Lower lobe of right lung (tissue), 2 donors: ENCODE measurements around the gene HHLA2. TPM values are rescaled to one million over a fixed set of nuclear protein-coding genes. Genes with fewer than 3 reads are reported as not detected.

Experiments
- ATAC-seq, 2 donors: fragments of 200-7000 bp; cut with Tn5 transposase; one replicate each; pipeline ENCODE4 v1.9.1; 2020 to 2022; ENCODE audit warnings: mild to moderate bottlenecking in 2 of 2, moderate library complexity in 2 of 2
- DNase-seq: peaks from one replicate; pipeline ENCODE4 v3.0.0-alpha.2; 2020
- H3K27ac ChIP-seq: fragments of 200-600 bp; one replicate; pipeline ENCODE4 v1.8.0; 2022
- H3K27me3 ChIP-seq: fragments of 200-600 bp; one replicate; pipeline ENCODE4 v1.8.0; 2022; ENCODE audit warnings: low read depth
- H3K36me3 ChIP-seq: fragments of 200-600 bp; one replicate; pipeline ENCODE4 v1.8.0; 2022; ENCODE audit warnings: mild to moderate bottlenecking
- H3K4me1 ChIP-seq: fragments of 200-600 bp; one replicate; pipeline ENCODE4 v1.8.0; 2022
- H3K4me3 ChIP-seq: fragments of 200-600 bp; one replicate; pipeline ENCODE4 v1.8.0; 2022; ENCODE audit warnings: mild to moderate bottlenecking
- H3K9me3 ChIP-seq: fragments of 200-600 bp; one replicate; pipeline ENCODE4 v1.8.0; 2022
- CTCF ChIP-seq: fragments of 200-600 bp; IDR thresholded peaks from one replicate; pipeline ENCODE4 v1.8.0; 2022; ENCODE audit warnings: antibody characterized with exemption, mild to moderate bottlenecking
- intact Hi-C: fragments of 100-400 bp; cut with DNase I; formaldehyde crosslinking; loops from one replicate; pipeline ENCODE4 v1.11.0; 2022
- total RNA-seq: library from RNA; stranded (reverse); fragmentation: NEBNext Ultra II Directional; extraction: Animal tissue kit (Norgen Biotek cat#: 25700); gene quantifications from one replicate; pipeline ENCODE4 v1.2.1, GENCODE V29; 2021
- donor health status: DM: no; HTN: yes; CAD: no; lungs with severe emphysema.

The HHLA2 gene
- total RNA-seq, 1 donor from 2014 or later: 4.9 TPM

GRCh38 chr3:108343491-108343890 is 47.1 kb downstream of the HHLA2 start:
- H3K36me3 ChIP-seq: no peaks in the 10 kb centered on the region
- H3K4me1 ChIP-seq: no peaks in the 10 kb centered on the region
- no peak for TF ChIP-seq CTCF
- DNase-seq (no peak), ATAC-seq (no peak)
- no peaks in the 10 kb centered on the region for H3K27me3 ChIP-seq
- no peak overlapping the region for H3K4me3 ChIP-seq
- no peaks in the 10 kb centered on the region for H3K9me3 ChIP-seq
- no peak overlapping the region for H3K27ac ChIP-seq
- intact Hi-C loops: no loop called here

GRCh38 chr3:108345492-108346205 is 49.3 kb downstream of the HHLA2 start:
- no peak for TF ChIP-seq CTCF
- no peak for ATAC-seq

GRCh38 chr3:108346301-108347227 is 50.2 kb downstream of the HHLA2 start:
- no peak overlapping the region for H3K4me3 ChIP-seq
- no peak for TF ChIP-seq CTCF
- no peaks in the 10 kb centered on the region for H3K27me3 ChIP-seq
- ATAC-seq (no peak), DNase-seq (no peak)
- H3K36me3 ChIP-seq: no peaks in the 10 kb centered on the region
- no peak overlapping the region for H3K27ac ChIP-seq
- no peaks in the 10 kb centered on the region for H3K4me1 ChIP-seq
- intact Hi-C loops: no loop called here
- H3K9me3 ChIP-seq: no peaks in the 10 kb centered on the region

More at GRCh38 chr3:108345492-108346205, 49.3 kb downstream of the HHLA2 start:
- no peaks in the 10 kb centered on the region for H3K4me1 ChIP-seq
- H3K27ac ChIP-seq: no peak overlapping the region
- no peaks in the 10 kb centered on the region for H3K9me3 ChIP-seq
- H3K4me3 ChIP-seq: no peak overlapping the region
- no peaks in the 10 kb centered on the region for H3K36me3 ChIP-seq
- intact Hi-C loops: no loop called here
- DNase-seq: no peak
- no peaks in the 10 kb centered on the region for H3K27me3 ChIP-seq

- Histone ChIP-seq H3K9me3 (no peaks in the 10 kb centered on the region), H3K36me3 (no peaks in the 10 kb centered on the region), H3K4me1 (no peaks in the 10 kb centered on the region), H3K27ac (no peak overlapping the region), H3K4me3 (no peak overlapping the region), H3K27me3 (no peaks in the 10 kb centered on the region)
- intact Hi-C loops: no loop called here
- DNase-seq: no peak
- no peak for TF ChIP-seq CTCF
- no peak for ATAC-seq
Observed at GRCh38 chr3:108352176-108352575, 55.8 kb downstream of the HHLA2 start.

- Histone ChIP-seq H3K27ac (no peak overlapping the region), H3K4me3 (no peak overlapping the region), H3K36me3 (no peaks in the 10 kb centered on the region), H3K4me1 (no peaks in the 10 kb centered on the region), H3K9me3 (no peaks in the 10 kb centered on the region), H3K27me3 (no peaks in the 10 kb centered on the region)
- no peak for TF ChIP-seq CTCF
- intact Hi-C loops: no loop called here
- ATAC-seq: no peak
- DNase-seq: no peak
Observed at GRCh38 chr3:108354562-108354961, 58.2 kb downstream of the HHLA2 start.
